ENCODE data around the gene NUP98.
"Not testable (repeated sequence)": the region's sequence is repeated elsewhere in the genome, so short reads cannot be mapped to it uniquely, and the experiment has no call there.

Gene NUP98

GRCh38 chr11:3662856-3663255 is 134.5 kb downstream of the NUP98 start:
- DNase-seq (ENCODE audit: low spot score), result no peak
- TF ChIP-seq CTCF (IDR thresholded peaks at IDR 0.05; ENCODE audit: extremely low read depth, missing control alignments), result no peak

DNA sequence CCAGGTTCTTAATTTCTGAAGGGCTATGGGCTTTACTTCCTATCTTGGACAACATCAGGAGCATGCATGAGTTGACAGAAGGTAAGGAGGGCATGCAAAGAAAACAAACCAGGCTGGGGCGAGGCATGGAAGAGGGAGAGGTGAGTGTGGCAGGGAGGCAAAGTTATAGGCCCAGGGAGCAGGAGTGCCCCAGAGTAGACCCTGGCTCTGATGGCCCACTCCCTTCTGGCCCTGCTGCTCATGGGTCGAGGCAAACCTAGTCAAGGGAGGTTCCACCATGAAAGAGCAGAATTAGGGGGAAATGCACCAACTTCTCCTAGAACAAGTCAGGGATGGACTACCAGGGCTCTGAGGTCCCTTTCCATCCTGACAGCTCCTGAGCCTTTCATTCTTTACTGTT is 136.4 kb downstream of the NUP98 start:
- no peak for TF ChIP-seq CTCF (IDR thresholded peaks at IDR 0.05; ENCODE audit: extremely low read depth, missing control alignments)
- no peak for DNase-seq (ENCODE audit: low spot score)

GRCh38 chr11:3659595-3660515 is 137.5 kb downstream of the NUP98 start:
- TF ChIP-seq CTCF (IDR thresholded peaks at IDR 0.05; ENCODE audit: extremely low read depth, missing control alignments), result no peak
- no peak for DNase-seq (ENCODE audit: low spot score)

DNA sequence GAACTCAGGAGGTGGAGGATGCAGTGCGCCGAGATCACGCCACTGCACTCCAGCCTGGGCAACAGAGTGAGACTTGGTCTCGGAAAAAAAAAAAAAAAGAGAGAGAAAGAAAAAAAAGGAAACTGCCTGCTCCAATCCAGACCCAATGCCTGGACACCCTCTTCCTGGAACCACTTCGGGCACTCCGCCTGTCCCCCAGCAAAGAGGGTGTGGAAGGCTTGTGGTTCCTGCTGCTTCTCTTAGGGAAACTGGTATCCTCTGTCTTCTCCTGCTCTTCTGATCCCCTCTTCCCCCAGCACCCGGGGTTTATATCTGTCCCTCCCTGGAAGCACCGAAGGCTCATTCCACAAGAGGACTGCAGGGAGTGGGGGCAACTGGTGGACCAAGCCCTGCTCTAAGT is 139.1 kb downstream of the NUP98 start:
- TF ChIP-seq CTCF (IDR thresholded peaks at IDR 0.05; ENCODE audit: extremely low read depth, missing control alignments), result no peak
- no peak for DNase-seq (ENCODE audit: low spot score)

GRCh38 chr11:3657331-3657730 is 140.0 kb downstream of the NUP98 start:
- not testable (repeated sequence) for DNase-seq (ENCODE audit: low spot score)

DNA sequence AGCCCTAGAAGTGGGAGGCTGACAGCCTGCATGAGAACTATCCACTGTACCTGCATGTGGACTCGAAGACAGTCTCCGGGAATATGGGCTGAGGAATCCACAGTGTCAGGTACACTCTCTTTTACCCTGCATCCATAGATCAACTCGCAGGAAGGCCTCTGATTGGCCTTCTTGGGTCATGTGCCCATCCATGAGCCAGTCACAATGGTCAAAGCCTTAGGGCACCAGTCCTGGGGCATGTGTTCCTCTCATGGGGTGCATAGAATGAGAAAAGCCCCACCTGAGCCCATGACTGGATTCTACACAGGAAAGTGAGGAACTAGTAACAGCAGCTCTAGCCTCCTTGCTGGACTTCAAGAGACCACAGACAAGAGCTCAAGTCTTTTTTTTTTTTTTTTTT is 141.8 kb downstream of the NUP98 start:
- no peak for TF ChIP-seq CTCF (IDR thresholded peaks at IDR 0.05; ENCODE audit: extremely low read depth, missing control alignments)
- no peak for DNase-seq (ENCODE audit: low spot score)

GRCh38 chr11:3652514-3652913 is 144.8 kb downstream of the NUP98 start:
- not testable (repeated sequence) for DNase-seq (ENCODE audit: low spot score)

- not testable (repeated sequence) for DNase-seq (ENCODE audit: low spot score)
Measured at GRCh38 chr11:3649374-3649773, 148.0 kb downstream of the NUP98 start.

DNA sequence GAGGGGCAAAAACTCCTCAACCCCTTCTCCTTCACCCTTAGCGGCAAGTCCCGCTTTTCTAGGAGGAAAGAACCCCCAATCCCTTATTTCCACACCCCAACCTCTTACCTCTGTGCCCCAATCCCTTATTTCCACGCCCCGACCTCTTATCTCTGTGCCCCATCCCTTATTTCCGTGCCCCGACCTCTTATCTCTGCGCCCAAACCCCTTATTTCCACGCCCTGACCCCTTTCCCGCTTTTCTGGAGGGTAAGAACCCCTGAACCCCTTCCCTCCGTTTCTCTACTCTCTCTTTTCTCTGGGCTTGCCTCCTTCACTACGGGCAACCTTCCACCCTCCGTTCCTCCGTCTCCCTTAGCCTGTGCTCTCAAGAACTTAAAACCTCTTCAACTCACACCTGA is 148.5 kb downstream of the NUP98 start:
- DNase-seq (ENCODE audit: low spot score), result not testable (repeated sequence)

Measured in GM20000 (cell line).